ENCODE data around the gene DTX3L.

DNA sequence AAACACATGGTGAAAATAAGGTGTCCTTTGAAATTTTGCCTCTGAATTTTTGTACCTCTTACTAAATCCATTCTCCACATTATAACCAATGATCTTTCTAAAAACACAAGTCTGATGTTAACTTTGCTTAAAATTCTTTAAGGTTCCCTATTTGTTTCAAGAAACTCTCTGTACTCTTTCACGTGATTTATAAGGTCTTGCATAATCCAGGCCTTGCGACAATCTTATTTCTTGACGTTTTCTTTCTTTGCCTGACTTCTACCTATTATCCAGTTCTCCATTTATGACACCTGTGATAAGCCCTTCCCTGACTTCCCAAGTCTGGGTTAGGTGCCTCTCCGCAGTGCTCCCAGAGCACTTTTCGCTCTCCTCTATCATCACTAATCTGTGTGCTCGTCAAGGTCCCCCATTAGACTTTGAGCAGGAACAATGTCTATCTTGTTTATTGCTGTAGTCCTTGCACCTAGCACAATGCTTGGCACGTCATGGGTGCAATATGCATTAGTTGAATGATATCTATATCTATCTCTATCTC is 25.1 kb upstream of the DTX3L start:
- TF ChIP-seq POLR2A (IDR thresholded peaks at IDR 0.05): no peak
- TF ChIP-seq, protein P1, sequence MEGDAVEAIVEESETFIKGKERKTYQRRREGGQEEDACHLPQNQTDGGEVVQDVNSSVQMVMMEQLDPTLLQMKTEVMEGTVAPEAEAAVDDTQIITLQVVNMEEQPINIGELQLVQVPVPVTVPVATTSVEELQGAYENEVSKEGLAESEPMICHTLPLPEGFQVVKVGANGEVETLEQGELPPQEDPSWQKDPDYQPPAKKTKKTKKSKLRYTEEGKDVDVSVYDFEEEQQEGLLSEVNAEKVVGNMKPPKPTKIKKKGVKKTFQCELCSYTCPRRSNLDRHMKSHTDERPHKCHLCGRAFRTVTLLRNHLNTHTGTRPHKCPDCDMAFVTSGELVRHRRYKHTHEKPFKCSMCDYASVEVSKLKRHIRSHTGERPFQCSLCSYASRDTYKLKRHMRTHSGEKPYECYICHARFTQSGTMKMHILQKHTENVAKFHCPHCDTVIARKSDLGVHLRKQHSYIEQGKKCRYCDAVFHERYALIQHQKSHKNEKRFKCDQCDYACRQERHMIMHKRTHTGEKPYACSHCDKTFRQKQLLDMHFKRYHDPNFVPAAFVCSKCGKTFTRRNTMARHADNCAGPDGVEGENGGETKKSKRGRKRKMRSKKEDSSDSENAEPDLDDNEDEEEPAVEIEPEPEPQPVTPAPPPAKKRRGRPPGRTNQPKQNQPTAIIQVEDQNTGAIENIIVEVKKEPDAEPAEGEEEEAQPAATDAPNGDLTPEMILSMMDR (IDR thresholded peaks at IDR 0.05 in 4 of 5, conservative IDR thresholded peaks at IDR 0.05 in 1 of 5): no peak
